ENCODE data around the gene PKHD1.

- TF ChIP-seq, protein P1, sequence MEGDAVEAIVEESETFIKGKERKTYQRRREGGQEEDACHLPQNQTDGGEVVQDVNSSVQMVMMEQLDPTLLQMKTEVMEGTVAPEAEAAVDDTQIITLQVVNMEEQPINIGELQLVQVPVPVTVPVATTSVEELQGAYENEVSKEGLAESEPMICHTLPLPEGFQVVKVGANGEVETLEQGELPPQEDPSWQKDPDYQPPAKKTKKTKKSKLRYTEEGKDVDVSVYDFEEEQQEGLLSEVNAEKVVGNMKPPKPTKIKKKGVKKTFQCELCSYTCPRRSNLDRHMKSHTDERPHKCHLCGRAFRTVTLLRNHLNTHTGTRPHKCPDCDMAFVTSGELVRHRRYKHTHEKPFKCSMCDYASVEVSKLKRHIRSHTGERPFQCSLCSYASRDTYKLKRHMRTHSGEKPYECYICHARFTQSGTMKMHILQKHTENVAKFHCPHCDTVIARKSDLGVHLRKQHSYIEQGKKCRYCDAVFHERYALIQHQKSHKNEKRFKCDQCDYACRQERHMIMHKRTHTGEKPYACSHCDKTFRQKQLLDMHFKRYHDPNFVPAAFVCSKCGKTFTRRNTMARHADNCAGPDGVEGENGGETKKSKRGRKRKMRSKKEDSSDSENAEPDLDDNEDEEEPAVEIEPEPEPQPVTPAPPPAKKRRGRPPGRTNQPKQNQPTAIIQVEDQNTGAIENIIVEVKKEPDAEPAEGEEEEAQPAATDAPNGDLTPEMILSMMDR (IDR thresholded peaks at IDR 0.05) = no peak
- TF ChIP-seq POLR2A (IDR thresholded peaks at IDR 0.05) = no peak
Measured at GRCh38 chr6:51910851-51911250, 176.6 kb downstream of the PKHD1 start.

Measured in uterus (tissue), 2 donors.